Hepatocyte (in vitro differentiated cells): ENCODE data around the gene LARP1.

Experiments
- CTCF ChIP-seq: fragments of 200-600 bp; sonication (generic); IDR thresholded peaks from 2 replicates; pipeline ENCODE4 v1.5.1; 2016; ENCODE audit warnings: antibody characterized with exemption, mild to moderate bottlenecking; ENCODE audit not compliant: poor library complexity
- EZH2 ChIP-seq: fragments of 200-600 bp; sonication (generic); IDR thresholded peaks from 2 replicates; pipeline ENCODE4 v1.6.1; 2016; ENCODE audit warnings: antibody characterized with exemption, mild to moderate bottlenecking, borderline replicate concordance

- TF ChIP-seq EZH2 (no peak), CTCF (no peak)
Measured at GRCh38 chr5:154779105-154779504, 23.9 kb downstream of the LARP1 start.
